ENCODE measurements around the gene ADGRL2.

DNA sequence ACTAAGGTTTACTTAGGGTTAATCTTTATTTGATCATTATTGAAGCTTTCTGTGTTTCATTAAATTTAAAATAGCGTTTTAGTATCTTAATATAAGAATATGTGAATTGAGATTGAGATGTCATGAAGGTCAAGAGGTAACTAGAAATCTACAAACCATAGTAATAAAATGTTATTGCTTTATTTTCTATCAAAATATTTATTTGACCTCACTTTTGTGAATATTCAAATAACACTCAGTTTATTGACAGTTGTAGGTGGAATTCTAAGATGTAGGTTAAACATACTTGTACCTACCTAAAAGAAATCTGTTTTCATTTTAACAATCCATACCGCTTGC lies 5.7 kb downstream of the ADGRL2 start:
- TF ChIP-seq, protein P1, sequence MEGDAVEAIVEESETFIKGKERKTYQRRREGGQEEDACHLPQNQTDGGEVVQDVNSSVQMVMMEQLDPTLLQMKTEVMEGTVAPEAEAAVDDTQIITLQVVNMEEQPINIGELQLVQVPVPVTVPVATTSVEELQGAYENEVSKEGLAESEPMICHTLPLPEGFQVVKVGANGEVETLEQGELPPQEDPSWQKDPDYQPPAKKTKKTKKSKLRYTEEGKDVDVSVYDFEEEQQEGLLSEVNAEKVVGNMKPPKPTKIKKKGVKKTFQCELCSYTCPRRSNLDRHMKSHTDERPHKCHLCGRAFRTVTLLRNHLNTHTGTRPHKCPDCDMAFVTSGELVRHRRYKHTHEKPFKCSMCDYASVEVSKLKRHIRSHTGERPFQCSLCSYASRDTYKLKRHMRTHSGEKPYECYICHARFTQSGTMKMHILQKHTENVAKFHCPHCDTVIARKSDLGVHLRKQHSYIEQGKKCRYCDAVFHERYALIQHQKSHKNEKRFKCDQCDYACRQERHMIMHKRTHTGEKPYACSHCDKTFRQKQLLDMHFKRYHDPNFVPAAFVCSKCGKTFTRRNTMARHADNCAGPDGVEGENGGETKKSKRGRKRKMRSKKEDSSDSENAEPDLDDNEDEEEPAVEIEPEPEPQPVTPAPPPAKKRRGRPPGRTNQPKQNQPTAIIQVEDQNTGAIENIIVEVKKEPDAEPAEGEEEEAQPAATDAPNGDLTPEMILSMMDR (IDR thresholded peaks at IDR 0.05; ENCODE audit: extremely low read depth in 1 of 2, insufficient read depth in 1 of 2, low read depth in 1 of 2, low read length in 2 of 2) = no peak
- TF ChIP-seq, protein P2, sequence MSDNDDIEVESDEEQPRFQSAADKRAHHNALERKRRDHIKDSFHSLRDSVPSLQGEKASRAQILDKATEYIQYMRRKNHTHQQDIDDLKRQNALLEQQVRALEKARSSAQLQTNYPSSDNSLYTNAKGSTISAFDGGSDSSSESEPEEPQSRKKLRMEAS (IDR thresholded peaks at IDR 0.05; ENCODE audit: insufficient read depth, insufficient read length) = no peak
- no peak for TF ChIP-seq FOS (IDR thresholded peaks at IDR 0.05; ENCODE audit: borderline replicate concordance, insufficient read depth, low read length)
- TF ChIP-seq EZH2 (IDR thresholded peaks at IDR 0.05; ENCODE audit: borderline replicate concordance, low read depth, low read length, severe bottlenecking) = no peak
- TF ChIP-seq POLR2A (IDR thresholded peaks at IDR 0.05; ENCODE audit: low read depth, low read length) = no peak
- no peak for TF ChIP-seq POLR2AphosphoS5 (IDR thresholded peaks at IDR 0.05; ENCODE audit: insufficient read depth, low read depth, low read length)
- TF ChIP-seq MYC (IDR thresholded peaks at IDR 0.05; ENCODE audit: low read depth, low read length) = no peak
- no peak for TF ChIP-seq GATA2 (IDR thresholded peaks at IDR 0.05; ENCODE audit: insufficient read depth, insufficient read length, low read depth, low read length)
